ENCODE measurements around the gene PDP2.

- TF ChIP-seq REST (IDR thresholded peaks at IDR 0.05; ENCODE audit: insufficient replicate concordance, low read depth) (no peak), POLR2AphosphoS5 (IDR thresholded peaks at IDR 0.05; ENCODE audit: low read depth) (no peak)
Measured at GRCh38 chr16:66902648-66903543, 22.6 kb downstream of the PDP2 start.

All from HL-60 (cell line).